GM23338 (cell line): ENCODE results near the gene PRKACA. TPM values are rescaled to one million over a fixed set of nuclear protein-coding genes. Genes with fewer than 3 reads are reported as not detected.

Experiments
- ATAC-seq: fragments of 200-7000 bp; cut with Tn5 transposase; 3 replicates; pipeline ENCODE4 v1.9.1; 2020
- DNase-seq: peaks from one replicate; pipeline ENCODE4 v3.0.0-alpha.2; 2015; ENCODE audit warnings: low spot score
- H2AFZ ChIP-seq: fragments of 200-600 bp; sonication (generic); 2 replicates; pipeline ENCODE4 v1.8.0; 2016; ENCODE audit warnings: antibody characterized with exemption, mild to moderate bottlenecking, moderate library complexity
- H3F3A ChIP-seq: fragments of 200-600 bp; sonication (generic); replicated peaks from 2 replicates; pipeline ENCODE4 v1.8.0; 2017; ENCODE audit warnings: antibody characterized with exemption, mixed run types, low read depth
- H3K27ac ChIP-seq: fragments of 200-600 bp; sonication (generic); 2 replicates; pipeline ENCODE4 v1.6.1; 2016; ENCODE audit warnings: low read depth
- H3K27me3 ChIP-seq: fragments of 200-600 bp; sonication (generic); 2 replicates; pipeline ENCODE4 v1.8.0; 2016; ENCODE audit warnings: mild to moderate bottlenecking, mixed run types, moderate library complexity; ENCODE audit not compliant: insufficient read depth
- H3K36me3 ChIP-seq: fragments of 200-600 bp; sonication (generic); 2 replicates; pipeline ENCODE4 v1.8.0; 2016; ENCODE audit warnings: mild to moderate bottlenecking; ENCODE audit not compliant: insufficient read depth
- H3K4me1 ChIP-seq: fragments of 200-600 bp; sonication (generic); 2 replicates; pipeline ENCODE4 v1.8.0; 2016; ENCODE audit warnings: mild to moderate bottlenecking, moderate library complexity; ENCODE audit not compliant: insufficient read depth
- H3K4me2 ChIP-seq: fragments of 200-600 bp; sonication (generic); 2 replicates; pipeline ENCODE4 v1.7.1; 2017; ENCODE audit warnings: mixed run types
- H3K4me3 ChIP-seq: fragments of 200-600 bp; sonication (generic); 2 replicates; pipeline ENCODE4 v1.6.1; 2016; ENCODE audit warnings: mixed run types
- H3K79me2 ChIP-seq: fragments of 200-600 bp; sonication (generic); replicated peaks from 2 replicates; pipeline ENCODE4 v1.8.0; 2017; ENCODE audit warnings: mild to moderate bottlenecking; ENCODE audit not compliant: insufficient read depth
- H3K9me2 ChIP-seq: fragments of 200-600 bp; sonication (generic); 2 replicates; pipeline ENCODE4 v1.8.0; 2017; ENCODE audit not compliant: insufficient read depth
- H4K20me1 ChIP-seq: fragments of 200-600 bp; sonication (generic); replicated peaks from 2 replicates; pipeline ENCODE4 v1.8.0; 2017; ENCODE audit warnings: mild to moderate bottlenecking; ENCODE audit not compliant: insufficient read depth
- H3K27ac Mint-ChIP-seq: 2 replicates; pipeline ENCODE4 v1.8.0; 2020; ENCODE audit warnings: inconsistent platforms, mild to moderate bottlenecking, moderate library complexity, mixed read lengths
- H3K27me3 Mint-ChIP-seq: 3 replicates; pipeline ENCODE4 v1.8.0; 2022; ENCODE audit warnings: low read depth, mild to moderate bottlenecking, moderate library complexity, mixed read lengths, inconsistent platforms; ENCODE audit not compliant: insufficient read depth, poor library complexity
- H3K36me3 Mint-ChIP-seq: 3 replicates; pipeline ENCODE4 v1.8.0; 2021; ENCODE audit warnings: low read depth, mild to moderate bottlenecking, inconsistent platforms, moderate library complexity, mixed read lengths
- H3K4me1 Mint-ChIP-seq: 3 replicates; pipeline ENCODE4 v1.8.0; 2020; ENCODE audit warnings: mild to moderate bottlenecking, inconsistent platforms, mixed read lengths
- H3K4me3 Mint-ChIP-seq: 3 replicates; pipeline ENCODE4 v1.8.0; 2021; ENCODE audit warnings: moderate library complexity, mild to moderate bottlenecking, inconsistent platforms, mixed read lengths
- H3K9me3 Mint-ChIP-seq: 3 replicates; pipeline ENCODE4 v1.8.0; 2020; ENCODE audit warnings: moderate library complexity, mild to moderate bottlenecking, inconsistent platforms, mixed read lengths
- CREB1 ChIP-seq: fragments of 250-450 bp; sonication (Bioruptor Pico); IDR thresholded peaks from 2 replicates; pipeline ENCODE4 v1.5.0; 2020; ENCODE audit warnings: low read depth, mild to moderate bottlenecking, moderate library complexity
- EZH2 ChIP-seq: fragments of 200-600 bp; sonication (generic); IDR thresholded peaks from one replicate; pipeline ENCODE4 v1.8.0; 2017; ENCODE audit warnings: antibody characterized with exemption, mild to moderate bottlenecking, low read depth; ENCODE audit not compliant: unreplicated experiment
- EZH2phosphoT487 ChIP-seq: fragments of 200-600 bp; sonication (generic); IDR thresholded peaks from one replicate; pipeline ENCODE4 v1.8.1; 2018; ENCODE audit warnings: antibody characterized with exemption; ENCODE audit not compliant: unreplicated experiment
- JUNB ChIP-seq: IDR thresholded peaks from one replicate; pipeline ENCODE4 v1.6.1; 2016; ENCODE audit warnings: antibody characterized with exemption; ENCODE audit not compliant: unreplicated experiment
- NANOG ChIP-seq: IDR thresholded peaks from 2 replicates; pipeline ENCODE4 v1.6.1; 2016; ENCODE audit warnings: antibody characterized with exemption, borderline replicate concordance
- ZNF114 ChIP-seq: fragments of 250-450 bp; sonication (Bioruptor Pico); IDR thresholded peaks from 2 replicates; pipeline ENCODE4 v1.5.0; 2020; ENCODE audit warnings: mild to moderate bottlenecking, moderate library complexity
- ZNF331 ChIP-seq: fragments of 250-450 bp; sonication (Bioruptor Pico); IDR thresholded peaks from 2 replicates; pipeline ENCODE4 v1.5.0; 2020; ENCODE audit warnings: low read depth, mild to moderate bottlenecking, moderate library complexity
- polyA plus RNA-seq: library from polyadenylated mRNA; unstranded; fragments of >200 nt; fragmentation: Nextera tagmentation; extraction: Ambion mirVana; gene quantifications from 2 replicates; pipeline ENCODE4 v1.2.1, GENCODE V29; 2016
- total RNA-seq: library from RNA; depleted of rRNA; stranded (reverse); fragments of >200 nt; shearing (Covaris generic); gene quantifications from 2 replicates; pipeline ENCODE4 v1.2.3, GENCODE V29; 2014
- TF ChIP-seq, protein P1 (sequence below), 2 experiments: fragments of 200-600 bp in 1 of 2; sonication (generic) in 1 of 2; conservative IDR thresholded peaks; 2 replicates each; pipeline versions ENCODE4 v1.5.1 to v1.6.1; 2016 to 2017; ENCODE audit warnings: antibody characterized with exemption in 2 of 2, low read depth in 2 of 2, mild to moderate bottlenecking in 2 of 2, moderate library complexity in 1 of 2
- TF ChIP-seq, protein P2 (sequence below): IDR thresholded peaks from one replicate; pipeline ENCODE4 v1.6.1; 2018; ENCODE audit warnings: antibody characterized with exemption; ENCODE audit not compliant: unreplicated experiment

The PRKACA gene
- total and polyA plus RNA-seq, 2 experiments from 2014 or later: 13.0 to 31.3 TPM

GRCh38 chr19:14056069-14056666 lies 61.4 kb downstream of the PRKACA start:
- no peak for TF ChIP-seq NANOG
- TF ChIP-seq CREB1 (CRISPR knock-in tag): no peak
- TF ChIP-seq, protein P1, sequence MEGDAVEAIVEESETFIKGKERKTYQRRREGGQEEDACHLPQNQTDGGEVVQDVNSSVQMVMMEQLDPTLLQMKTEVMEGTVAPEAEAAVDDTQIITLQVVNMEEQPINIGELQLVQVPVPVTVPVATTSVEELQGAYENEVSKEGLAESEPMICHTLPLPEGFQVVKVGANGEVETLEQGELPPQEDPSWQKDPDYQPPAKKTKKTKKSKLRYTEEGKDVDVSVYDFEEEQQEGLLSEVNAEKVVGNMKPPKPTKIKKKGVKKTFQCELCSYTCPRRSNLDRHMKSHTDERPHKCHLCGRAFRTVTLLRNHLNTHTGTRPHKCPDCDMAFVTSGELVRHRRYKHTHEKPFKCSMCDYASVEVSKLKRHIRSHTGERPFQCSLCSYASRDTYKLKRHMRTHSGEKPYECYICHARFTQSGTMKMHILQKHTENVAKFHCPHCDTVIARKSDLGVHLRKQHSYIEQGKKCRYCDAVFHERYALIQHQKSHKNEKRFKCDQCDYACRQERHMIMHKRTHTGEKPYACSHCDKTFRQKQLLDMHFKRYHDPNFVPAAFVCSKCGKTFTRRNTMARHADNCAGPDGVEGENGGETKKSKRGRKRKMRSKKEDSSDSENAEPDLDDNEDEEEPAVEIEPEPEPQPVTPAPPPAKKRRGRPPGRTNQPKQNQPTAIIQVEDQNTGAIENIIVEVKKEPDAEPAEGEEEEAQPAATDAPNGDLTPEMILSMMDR (conservative IDR thresholded peaks at IDR 0.05; ENCODE audit: low read depth in 2 of 2): no peak
- no peak for TF ChIP-seq JUNB
- no peak for TF ChIP-seq ZNF331
- no peak for TF ChIP-seq EZH2phosphoT487
- TF ChIP-seq, protein P2, sequence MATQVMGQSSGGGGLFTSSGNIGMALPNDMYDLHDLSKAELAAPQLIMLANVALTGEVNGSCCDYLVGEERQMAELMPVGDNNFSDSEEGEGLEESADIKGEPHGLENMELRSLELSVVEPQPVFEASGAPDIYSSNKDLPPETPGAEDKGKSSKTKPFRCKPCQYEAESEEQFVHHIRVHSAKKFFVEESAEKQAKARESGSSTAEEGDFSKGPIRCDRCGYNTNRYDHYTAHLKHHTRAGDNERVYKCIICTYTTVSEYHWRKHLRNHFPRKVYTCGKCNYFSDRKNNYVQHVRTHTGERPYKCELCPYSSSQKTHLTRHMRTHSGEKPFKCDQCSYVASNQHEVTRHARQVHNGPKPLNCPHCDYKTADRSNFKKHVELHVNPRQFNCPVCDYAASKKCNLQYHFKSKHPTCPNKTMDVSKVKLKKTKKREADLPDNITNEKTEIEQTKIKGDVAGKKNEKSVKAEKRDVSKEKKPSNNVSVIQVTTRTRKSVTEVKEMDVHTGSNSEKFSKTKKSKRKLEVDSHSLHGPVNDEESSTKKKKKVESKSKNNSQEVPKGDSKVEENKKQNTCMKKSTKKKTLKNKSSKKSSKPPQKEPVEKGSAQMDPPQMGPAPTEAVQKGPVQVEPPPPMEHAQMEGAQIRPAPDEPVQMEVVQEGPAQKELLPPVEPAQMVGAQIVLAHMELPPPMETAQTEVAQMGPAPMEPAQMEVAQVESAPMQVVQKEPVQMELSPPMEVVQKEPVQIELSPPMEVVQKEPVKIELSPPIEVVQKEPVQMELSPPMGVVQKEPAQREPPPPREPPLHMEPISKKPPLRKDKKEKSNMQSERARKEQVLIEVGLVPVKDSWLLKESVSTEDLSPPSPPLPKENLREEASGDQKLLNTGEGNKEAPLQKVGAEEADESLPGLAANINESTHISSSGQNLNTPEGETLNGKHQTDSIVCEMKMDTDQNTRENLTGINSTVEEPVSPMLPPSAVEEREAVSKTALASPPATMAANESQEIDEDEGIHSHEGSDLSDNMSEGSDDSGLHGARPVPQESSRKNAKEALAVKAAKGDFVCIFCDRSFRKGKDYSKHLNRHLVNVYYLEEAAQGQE: no peak
- no peak for TF ChIP-seq EZH2
- no peak for TF ChIP-seq ZNF114 (CRISPR knock-in tag)
- Histone ChIP-seq H3K9me2 (no peaks in the 10 kb centered on the region), H3K36me3 (no peaks in the 10 kb centered on the region), H3K4me2 (peak overlapping the region; percentile 83), H3F3A (no peaks in the 10 kb centered on the region; the same call in 1 of the 2 replicates), H3K79me2 (no peaks in the 10 kb centered on the region), H3K27ac (no peak overlapping the region), H2AFZ (no peak overlapping the region), H3K27me3 (peaks cover 25% of the 10 kb centered on the region), H3K4me3 (peak overlapping the region; percentile 74), H4K20me1 (no peaks in the 10 kb centered on the region; the same call in 1 of the 2 replicates), H3K4me1 (peaks cover 7% of the 10 kb centered on the region; the same call in 1 of the 2 replicates)
- Mint-ChIP-seq H3K36me3 (peaks cover 16% of the 10 kb centered on the region), H3K27ac (no peak overlapping the region), H3K9me3 (no peaks in the 10 kb centered on the region; the same call in 2 of the 3 replicates), H3K4me1 (peaks cover 10% of the 10 kb centered on the region), H3K4me3 (peak overlapping the region; percentile 78; the same call in 1 of the 3 replicates), H3K27me3 (peaks cover 33% of the 10 kb centered on the region)
- DNase-seq: no peak
- no peak for ATAC-seq

DNA sequence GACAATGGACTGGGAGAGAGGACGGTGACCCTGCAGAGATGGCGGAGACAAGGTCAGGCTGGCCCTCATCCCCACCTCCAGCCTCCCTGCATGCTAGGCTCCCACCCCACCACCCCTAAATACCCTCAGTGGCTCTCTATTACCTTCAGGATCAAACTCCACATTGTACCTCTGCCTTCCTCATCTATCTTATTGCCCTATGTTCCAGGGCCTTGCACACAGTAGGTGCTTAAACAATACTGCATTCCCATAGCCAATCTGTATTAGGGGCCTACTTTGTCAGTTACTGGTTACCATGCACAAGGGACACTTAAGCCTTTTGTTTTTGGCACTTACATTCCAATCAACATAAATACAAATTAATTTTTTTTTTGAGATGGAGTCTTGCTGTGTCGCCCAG lies 62.2 kb downstream of the PRKACA start:
- Histone ChIP-seq H3F3A (no peaks in the 10 kb centered on the region; the same call in 1 of the 2 replicates), H3K4me2 (no peak overlapping the region), H4K20me1 (no peaks in the 10 kb centered on the region; the same call in 1 of the 2 replicates), H3K4me3 (no peak overlapping the region), H3K79me2 (no peaks in the 10 kb centered on the region), H3K4me1 (peaks cover 4% of the 10 kb centered on the region; the same call in 1 of the 2 replicates), H2AFZ (no peak overlapping the region), H3K27me3 (peaks cover 25% of the 10 kb centered on the region), H3K27ac (no peak overlapping the region), H3K36me3 (no peaks in the 10 kb centered on the region), H3K9me2 (no peaks in the 10 kb centered on the region)
- H3K27ac Mint-ChIP-seq: no peak overlapping the region
- DNase-seq: no peak
- peaks cover 9% of the 10 kb centered on the region; the same call in 2 of the 3 replicates for H3K4me1 Mint-ChIP-seq
- no peak for ATAC-seq
- H3K4me3 Mint-ChIP-seq: no peak overlapping the region
- H3K9me3 Mint-ChIP-seq: no peaks in the 10 kb centered on the region; the same call in 2 of the 3 replicates
- peaks cover 30% of the 10 kb centered on the region for H3K27me3 Mint-ChIP-seq
- peaks cover 18% of the 10 kb centered on the region for H3K36me3 Mint-ChIP-seq
- TF ChIP-seq EZH2phosphoT487: no peak
- TF ChIP-seq EZH2: no peak
- TF ChIP-seq ZNF114 (CRISPR knock-in tag): no peak
- TF ChIP-seq, protein P2: no peak
- no peak for TF ChIP-seq CREB1 (CRISPR knock-in tag)
- TF ChIP-seq ZNF331: no peak
- TF ChIP-seq NANOG: no peak
